KMS-11 (cell line): ENCODE measurements around the gene TRIM52.

Experiments
- H2AFZ ChIP-seq: fragments of 200-600 bp; sonication (generic); 2 replicates; pipeline ENCODE4 v1.6.1; 2016; ENCODE audit warnings: antibody characterized with exemption, mixed run types, low read depth
- H3K27ac ChIP-seq: fragments of 200-600 bp; sonication (generic); 2 replicates; pipeline ENCODE4 v1.6.1; 2016; ENCODE audit warnings: mild to moderate bottlenecking, mixed run types
- H3K27me3 ChIP-seq: fragments of 200-600 bp; sonication (generic); 2 replicates; pipeline ENCODE4 v1.6.1; 2017; ENCODE audit warnings: mild to moderate bottlenecking, low read depth, mixed run types, moderate library complexity; ENCODE audit not compliant: insufficient read depth
- H3K36me3 ChIP-seq: fragments of 200-600 bp; sonication (generic); 2 replicates; pipeline ENCODE4 v1.6.1; 2017; ENCODE audit warnings: mild to moderate bottlenecking, mixed run types; ENCODE audit not compliant: insufficient read depth
- H3K4me1 ChIP-seq: fragments of 200-600 bp; sonication (generic); 2 replicates; pipeline ENCODE4 v1.6.1; 2016; ENCODE audit warnings: mild to moderate bottlenecking, low read depth, mixed run types; ENCODE audit not compliant: poor library complexity, severe bottlenecking
- H3K4me2 ChIP-seq: fragments of 200-600 bp; sonication (generic); 2 replicates; pipeline ENCODE4 v1.7.0; 2016; ENCODE audit warnings: mild to moderate bottlenecking, mixed run types
- H3K4me3 ChIP-seq: fragments of 200-600 bp; sonication (generic); IDR thresholded peaks from 2 replicates; pipeline ENCODE4 v1.6.1; 2017; ENCODE audit warnings: low read depth, low read length, mixed read lengths; ENCODE audit not compliant: insufficient read depth
- H3K79me2 ChIP-seq: fragments of 200-600 bp; sonication (generic); 2 replicates; pipeline ENCODE4 v1.6.1; 2016; ENCODE audit warnings: low read depth, mixed run types; ENCODE audit not compliant: insufficient read depth
- H3K9ac ChIP-seq: fragments of 200-600 bp; sonication (generic); 2 replicates; pipeline ENCODE4 v1.6.1; 2016; ENCODE audit warnings: mild to moderate bottlenecking, mixed run types
- H4K20me1 ChIP-seq: fragments of 200-600 bp; sonication (generic); 2 replicates; pipeline ENCODE4 v1.6.1; 2016; ENCODE audit warnings: mild to moderate bottlenecking, mixed run types; ENCODE audit not compliant: insufficient read depth
- CTCF ChIP-seq: fragments of 200-600 bp; sonication (generic); conservative IDR thresholded peaks from 2 replicates; pipeline ENCODE4 v1.6.1; 2017; ENCODE audit warnings: low read depth, mild to moderate bottlenecking, antibody characterized with exemption, low read length, moderate library complexity, mixed read lengths

TRIM52 gene

GRCh38 chr5:181255836-181256578 is 4.9 kb downstream of the TRIM52 start:
- H3K4me2 ChIP-seq = no peak overlapping the region

GRCh38 chr5:181255276-181255675 is 5.7 kb downstream of the TRIM52 start:
- H3K4me1 ChIP-seq = peaks cover 19% of the 10 kb centered on the region
- H3K27me3 ChIP-seq = no peaks in the 10 kb centered on the region
- no peak overlapping the region for H3K4me2 ChIP-seq
- H4K20me1 ChIP-seq = no peaks in the 10 kb centered on the region
- peaks cover 36% of the 10 kb centered on the region for H3K79me2 ChIP-seq
- no peak overlapping the region for H3K4me3 ChIP-seq
- no peaks in the 10 kb centered on the region for H3K36me3 ChIP-seq
- no peak overlapping the region for H3K27ac ChIP-seq
- TF ChIP-seq CTCF = no peak
- H2AFZ ChIP-seq = no peak overlapping the region
- H3K9ac ChIP-seq = no peak overlapping the region

More at GRCh38 chr5:181255836-181256578, 4.9 kb downstream of the TRIM52 start:
- no peaks in the 10 kb centered on the region for H3K27me3 ChIP-seq
- peaks cover 19% of the 10 kb centered on the region for H3K4me1 ChIP-seq
- H3K36me3 ChIP-seq = no peaks in the 10 kb centered on the region
- no peak for TF ChIP-seq CTCF
- H3K4me3 ChIP-seq = no peak overlapping the region
- H2AFZ ChIP-seq = no peak overlapping the region
- no peaks in the 10 kb centered on the region for H4K20me1 ChIP-seq
- H3K79me2 ChIP-seq = peaks cover 40% of the 10 kb centered on the region
- no peak overlapping the region for H3K9ac ChIP-seq
- H3K27ac ChIP-seq = no peak overlapping the region

GRCh38 chr5:181248277-181248676 is 12.7 kb downstream of the TRIM52 start:
- Histone ChIP-seq H4K20me1 (no peaks in the 10 kb centered on the region), H3K4me3 (no peak overlapping the region), H3K4me2 (peak overlapping the region; percentile 25; the same call in 1 of the 2 replicates), H2AFZ (no peak overlapping the region), H3K27ac (no peak overlapping the region), H3K79me2 (peaks cover 25% of the 10 kb centered on the region), H3K9ac (no peak overlapping the region), H3K4me1 (peaks cover 3% of the 10 kb centered on the region), H3K27me3 (no peaks in the 10 kb centered on the region), H3K36me3 (no peaks in the 10 kb centered on the region)
- TF ChIP-seq CTCF = no peak

GRCh38 chr5:181246276-181247049 is 14.5 kb downstream of the TRIM52 start:
- Histone ChIP-seq H3K36me3 (peaks cover 6% of the 10 kb centered on the region; the same call in 1 of the 2 replicates), H4K20me1 (no peaks in the 10 kb centered on the region; the same call in 1 of the 2 replicates), H3K4me2 (peak overlapping the region; percentile 64), H2AFZ (peak overlapping the region; percentile 49), H3K4me1 (peaks cover 10% of the 10 kb centered on the region), H3K79me2 (peaks cover 43% of the 10 kb centered on the region), H3K27ac (peak overlapping the region; percentile 23; the same call in 1 of the 2 replicates), H3K4me3 (no peak overlapping the region), H3K9ac (peak overlapping the region; percentile 70), H3K27me3 (no peaks in the 10 kb centered on the region)
- TF ChIP-seq CTCF = no peak
